Spleen (tissue), 11 donors: ENCODE measurements around the gene FAM210A. TPM values are rescaled to one million over a fixed set of nuclear protein-coding genes. Genes with fewer than 3 reads are reported as not detected.

Experiments
- DNase-seq: peaks from one replicate; pipeline ENCODE4 v3.0.0-alpha.2; 2020
- H3K27ac ChIP-seq, 8 donors: fragments of 200-600 bp; sonication (generic) in 7 of 8; 1 replicate in 4 of 8; 2 replicates in 4 of 8; pipeline versions ENCODE4 v1.5.0 to v1.8.0; 2016 to 2021; ENCODE audit warnings: inconsistent platforms in 4 of 8, mild to moderate bottlenecking in 4 of 8, moderate library complexity in 1 of 8
- H3K27me3 ChIP-seq, 7 donors: fragments of 200-600 bp; sonication (generic) in 6 of 7; replicated peaks in 1 of 7; 1 replicate in 4 of 7; 2 replicates in 3 of 7; pipeline versions ENCODE4 v1.5.0 to v1.8.0; 2016 to 2021; ENCODE audit warnings: inconsistent platforms in 3 of 7, mild to moderate bottlenecking in 1 of 7
- H3K36me3 ChIP-seq, 6 donors: fragments of 200-600 bp; sonication (generic) in 5 of 6; 1 replicate in 4 of 6; 2 replicates in 2 of 6; pipeline versions ENCODE4 v1.5.0 to v1.8.0; 2016 to 2021; ENCODE audit warnings: inconsistent platforms in 2 of 6
- H3K4me1 ChIP-seq, 6 donors: fragments of 200-600 bp; sonication (generic) in 5 of 6; 1 replicate in 3 of 6; 2 replicates in 3 of 6; pipeline versions ENCODE4 v1.5.0 to v1.8.0; 2016 to 2021; ENCODE audit warnings: inconsistent platforms in 3 of 6
- H3K4me3 ChIP-seq, 8 donors: fragments of 200-600 bp; sonication (generic) in 7 of 8; 1 replicate in 4 of 8; 2 replicates in 4 of 8; pipeline versions ENCODE4 v1.5.0 to v1.8.0; 2016 to 2021; ENCODE audit warnings: inconsistent platforms in 4 of 8, mild to moderate bottlenecking in 4 of 8, moderate library complexity in 2 of 8
- H3K9me3 ChIP-seq, 8 donors: fragments of 200-600 bp; sonication (generic) in 7 of 8; 1 replicate in 4 of 8; 2 replicates in 4 of 8; pipeline versions ENCODE4 v1.5.0 to v1.8.0; 2016 to 2021; ENCODE audit warnings: inconsistent platforms in 4 of 8
- POLR2A ChIP-seq, 3 donors: fragments of 450-650 bp; IDR thresholded peaks; one replicate each; pipeline ENCODE4 v1.5.1; 2017; ENCODE audit warnings: antibody characterized with exemption in 3 of 3, mild to moderate bottlenecking in 1 of 3
- POLR2AphosphoS5 ChIP-seq, 3 donors: sonication (generic); formaldehyde crosslinking; IDR thresholded peaks; one replicate each; pipeline ENCODE4 v1.5.1; 2017; ENCODE audit warnings: antibody characterized with exemption in 3 of 3
- WGBS, 5 donors: extraction: QIAGEN DNeasy Blood & Tissue Kit in 3 of 5; methylation state at CpG; one replicate each; pipeline versions ENCODE4 v1.1.5 to v1.1.7; 2013 to 2018; 5-methylcytosine and 5-hydroxymethylcytosine counted together
- intact Hi-C: fragments of 100-400 bp; cut with DNase I; formaldehyde crosslinking; loops from one replicate; pipeline ENCODE4 v1.15.0; 2023; ENCODE audit warnings: low total_unique reads
- polyA plus RNA-seq, 3 donors: library from polyadenylated mRNA; stranded (reverse); fragments of 200-250 nt; gene quantifications; one replicate each; pipeline ENCODE4 v1.2.1, GENCODE V29; 2013
- total RNA-seq, 7 donors: library from RNA; depleted of rRNA in 3 of 7; stranded (reverse); fragments of >200 nt in 3 of 7; fragmentation: NEBNext Ultra II Directional in 4 of 7; extraction: Animal tissue kit (Norgen Biotek cat#: 25700) in 4 of 7; gene quantifications; one replicate each; pipeline versions ENCODE4 v1.1.0 to v1.2.1, GENCODE V29; 2016 to 2021
- TF ChIP-seq, protein P1 (sequence below), 11 experiments: fragments of 200-600 bp in 7 of 11; fragments of 450-650 bp in 4 of 11; sonication (generic) in 4 of 11; IDR thresholded peaks in 8 of 11; conservative IDR thresholded peaks in 3 of 11; 1 replicate in 7 of 11; 2 replicates in 4 of 11; pipeline versions ENCODE4 v1.4.0 to v1.8.0; 2016 to 2021; ENCODE audit warnings: antibody characterized with exemption in 11 of 11, inconsistent platforms in 4 of 11, mild to moderate bottlenecking in 1 of 11
- donor health status: healthy with polysubstance abuse.
- donor health status: DM: no; HTN: no; CAD: no; lungs with moderate emphysema.
- donor health status: DM: no; HTN: no; CAD: no.
- donor health status: Bipolar disorder and iron deficiency.
- donor health status: healthy.
- donor health status: DM: no; HTN: no; CAD: no.
- donor health status: DM: yes; HTN: yes; CAD: no.

The FAM210A gene
- total and polyA plus RNA-seq, 10 donors = 2.7 to 16.2 (median 8.7) TPM

DNA sequence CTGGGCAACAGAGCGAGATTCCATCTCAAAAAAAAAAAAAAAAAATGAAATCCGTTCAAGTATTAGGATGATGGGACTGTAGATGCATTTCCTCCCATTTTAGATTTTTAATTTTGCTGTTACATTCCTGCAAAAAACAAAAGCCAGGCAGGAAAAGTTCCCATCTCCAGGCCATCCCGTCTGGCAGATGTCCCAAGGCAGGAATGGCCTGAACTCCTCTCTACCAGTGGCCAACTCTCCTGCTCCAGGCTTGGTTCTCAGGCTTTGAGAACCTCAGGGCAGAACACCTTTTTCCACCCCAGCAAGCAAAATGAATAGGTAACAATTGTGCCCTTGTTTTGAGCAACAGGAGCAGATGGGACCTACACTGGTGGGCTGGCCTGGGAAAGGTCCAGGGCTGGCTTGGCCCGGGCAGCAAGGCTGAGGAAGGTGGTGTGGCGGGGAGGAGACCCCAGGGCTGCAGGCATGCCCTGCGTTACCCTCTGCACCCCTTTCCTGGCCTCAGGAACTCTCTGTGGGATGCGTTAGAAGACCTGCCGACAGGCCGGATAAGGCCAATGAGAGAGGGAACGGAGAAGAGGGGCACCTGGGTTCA lies 86.0 kb downstream of the FAM210A start:
- peaks cover 0 to 10% (median 0%) of the 10 kb centered on the region in 7 donors for H3K27me3 ChIP-seq
- H3K27ac ChIP-seq = no peak overlapping the region
- intact Hi-C loops = no loop called here
- H3K9me3 ChIP-seq = no peaks in the 10 kb centered on the region
- WGBS, 5 donors = 81 to 88% (median 83%) methylated on average over 10 of the region's 10 CpGs
- H3K4me1 ChIP-seq = peaks cover 0 to 21% (median 2%) of the 10 kb centered on the region in 6 donors
- DNase-seq = no peak
- H3K36me3 ChIP-seq = peaks cover 0 to 12% (median 8%) of the 10 kb centered on the region in 6 donors
- TF ChIP-seq, protein P1, sequence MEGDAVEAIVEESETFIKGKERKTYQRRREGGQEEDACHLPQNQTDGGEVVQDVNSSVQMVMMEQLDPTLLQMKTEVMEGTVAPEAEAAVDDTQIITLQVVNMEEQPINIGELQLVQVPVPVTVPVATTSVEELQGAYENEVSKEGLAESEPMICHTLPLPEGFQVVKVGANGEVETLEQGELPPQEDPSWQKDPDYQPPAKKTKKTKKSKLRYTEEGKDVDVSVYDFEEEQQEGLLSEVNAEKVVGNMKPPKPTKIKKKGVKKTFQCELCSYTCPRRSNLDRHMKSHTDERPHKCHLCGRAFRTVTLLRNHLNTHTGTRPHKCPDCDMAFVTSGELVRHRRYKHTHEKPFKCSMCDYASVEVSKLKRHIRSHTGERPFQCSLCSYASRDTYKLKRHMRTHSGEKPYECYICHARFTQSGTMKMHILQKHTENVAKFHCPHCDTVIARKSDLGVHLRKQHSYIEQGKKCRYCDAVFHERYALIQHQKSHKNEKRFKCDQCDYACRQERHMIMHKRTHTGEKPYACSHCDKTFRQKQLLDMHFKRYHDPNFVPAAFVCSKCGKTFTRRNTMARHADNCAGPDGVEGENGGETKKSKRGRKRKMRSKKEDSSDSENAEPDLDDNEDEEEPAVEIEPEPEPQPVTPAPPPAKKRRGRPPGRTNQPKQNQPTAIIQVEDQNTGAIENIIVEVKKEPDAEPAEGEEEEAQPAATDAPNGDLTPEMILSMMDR (IDR thresholded peaks at IDR 0.05 in 8 of 11, conservative IDR thresholded peaks at IDR 0.05 in 3 of 11) = no peak
- TF ChIP-seq POLR2AphosphoS5 (IDR thresholded peaks at IDR 0.05) = no peak
- no peak for TF ChIP-seq POLR2A (IDR thresholded peaks at IDR 0.05)
- H3K4me3 ChIP-seq = no peak overlapping the region

DNA sequence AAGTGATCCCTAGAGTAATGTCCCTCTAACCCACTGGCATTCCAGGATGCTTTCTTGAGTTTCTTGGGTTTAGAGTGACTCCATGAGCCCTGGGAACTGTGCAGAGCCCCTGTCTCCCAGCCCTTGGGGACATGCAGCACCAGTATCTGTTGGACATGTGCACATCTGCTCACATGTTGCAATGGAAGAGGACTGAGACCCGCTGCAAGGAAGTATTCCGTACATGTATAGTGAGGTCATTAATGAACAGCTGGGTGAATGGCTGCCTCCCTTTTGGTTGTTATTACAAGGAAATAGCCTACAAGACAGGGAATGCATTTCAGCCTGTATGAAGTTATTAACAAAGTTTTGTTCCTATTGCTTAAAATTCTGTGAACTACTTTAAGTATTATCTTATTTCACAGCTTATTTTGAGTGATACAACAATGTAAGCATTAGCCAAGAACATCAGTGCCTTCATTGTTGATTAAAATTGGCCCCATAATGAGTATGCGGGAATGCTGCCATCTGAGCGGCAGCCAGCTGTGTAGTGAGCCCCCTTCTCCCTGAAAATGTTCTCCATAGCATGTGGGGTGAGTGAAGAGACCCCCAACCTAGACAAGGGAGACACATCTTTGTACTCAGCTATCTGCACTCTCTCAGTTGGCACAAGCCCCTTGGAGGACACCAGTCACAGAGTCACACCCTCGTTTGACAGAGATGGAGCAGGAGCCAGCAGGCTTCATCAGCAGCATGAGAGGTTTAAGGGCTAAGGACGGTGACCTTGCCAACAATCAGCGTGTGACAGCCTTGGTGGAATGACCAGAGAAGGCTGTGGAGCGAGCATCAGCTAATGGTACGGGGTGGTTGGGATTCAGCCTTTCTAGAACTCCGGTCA lies 87.4 kb downstream of the FAM210A start:
- Histone ChIP-seq H3K27ac (no peak overlapping the region), H3K36me3 (peaks cover 0 to 4% (median 0%) of the 10 kb centered on the region in 6 donors), H3K9me3 (no peaks in the 10 kb centered on the region), H3K4me1 (peaks cover 0 to 21% (median 2%) of the 10 kb centered on the region in 6 donors), H3K4me3 (no peak overlapping the region), H3K27me3 (peaks cover 0 to 10% (median 0%) of the 10 kb centered on the region in 7 donors)
- intact Hi-C loops = no loop called here
- DNase-seq = no peak
- WGBS, 5 donors = 89 to 95% (median 94%) methylated on average over 10 of the region's 10 CpGs
- TF ChIP-seq POLR2AphosphoS5 (IDR thresholded peaks at IDR 0.05) (no peak), POLR2A (IDR thresholded peaks at IDR 0.05) (no peak)
- TF ChIP-seq, protein P1 (IDR thresholded peaks at IDR 0.05 in 8 of 11, conservative IDR thresholded peaks at IDR 0.05 in 3 of 11) = no peak

DNA sequence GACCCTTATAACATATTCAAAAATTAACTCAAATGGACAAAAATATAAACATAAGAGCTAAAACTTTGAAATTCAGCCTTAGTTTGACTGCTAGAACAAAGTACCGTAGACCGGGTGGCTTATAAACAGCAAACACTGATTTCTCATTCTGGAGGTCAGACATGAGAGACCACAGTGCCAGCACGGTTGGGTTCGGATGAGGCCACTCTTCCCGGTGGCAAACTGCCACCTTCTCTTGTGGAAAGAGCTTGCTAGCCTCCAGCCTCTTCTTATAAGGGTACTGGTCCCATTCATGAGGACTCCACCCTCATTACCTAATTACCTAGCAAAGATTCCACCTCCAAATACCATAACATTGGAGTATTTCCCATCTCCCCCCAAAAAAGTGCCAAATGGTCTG lies 91.3 kb downstream of the FAM210A start:
- intact Hi-C loops = no loop called here
- no peak overlapping the region for H3K4me3 ChIP-seq
- WGBS, 5 donors = 79 to 93% (median 92%) methylated on average over 5 of the region's 5 CpGs
- no peak overlapping the region for H3K27ac ChIP-seq
- DNase-seq = no peak
- H3K4me1 ChIP-seq = peaks cover 0 to 4% (median 2%) of the 10 kb centered on the region in 6 donors
- peaks cover 0 to 11% (median 0%) of the 10 kb centered on the region in 6 donors for H3K36me3 ChIP-seq
- H3K27me3 ChIP-seq = no peaks in the 10 kb centered on the region
- TF ChIP-seq POLR2A (IDR thresholded peaks at IDR 0.05) = no peak
- TF ChIP-seq, protein P1 (IDR thresholded peaks at IDR 0.05 in 8 of 11, conservative IDR thresholded peaks at IDR 0.05 in 3 of 11) = no peak
- TF ChIP-seq POLR2AphosphoS5 (IDR thresholded peaks at IDR 0.05) = no peak
- H3K9me3 ChIP-seq = peaks cover 0 to 12% (median 2%) of the 10 kb centered on the region in 8 donors

DNA sequence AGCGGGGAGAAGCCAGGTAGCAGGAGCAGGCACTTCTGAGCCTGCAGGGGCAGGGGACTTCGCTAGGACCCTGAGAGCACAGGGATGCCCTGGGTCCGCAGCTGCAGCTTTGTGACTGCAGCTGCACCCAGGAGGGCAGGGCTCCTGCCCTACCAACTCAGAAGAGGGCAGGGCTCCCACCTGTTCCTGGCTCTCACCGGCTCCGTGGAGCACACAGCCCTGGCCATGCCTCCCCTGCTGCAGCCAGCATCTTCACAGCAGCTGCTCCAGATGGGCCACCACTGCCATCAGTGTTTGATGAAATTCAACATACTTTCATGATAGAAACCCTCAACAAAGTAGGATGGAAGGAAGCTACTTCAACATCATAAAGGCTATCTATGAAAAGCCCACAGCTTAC lies 92.7 kb downstream of the FAM210A start:
- H3K4me3 ChIP-seq = no peak overlapping the region
- intact Hi-C loops = loop anchor here (5.0 kb wide), 1 partner anchor 76 kb away; no protein-coding TSS in a partner anchor
- TF ChIP-seq, protein P1 (IDR thresholded peaks at IDR 0.05 in 8 of 11, conservative IDR thresholded peaks at IDR 0.05 in 3 of 11) = no peak
- TF ChIP-seq POLR2AphosphoS5 (IDR thresholded peaks at IDR 0.05) (no peak), POLR2A (IDR thresholded peaks at IDR 0.05) (no peak)
- H3K4me1 ChIP-seq = peaks cover 0 to 16% (median 9%) of the 10 kb centered on the region in 6 donors
- no peak overlapping the region for H3K27ac ChIP-seq
- no peaks in the 10 kb centered on the region for H3K27me3 ChIP-seq
- no peak for DNase-seq
- peaks cover 0 to 11% (median 0%) of the 10 kb centered on the region in 6 donors for H3K36me3 ChIP-seq
- peaks cover 0 to 12% (median 2%) of the 10 kb centered on the region in 8 donors for H3K9me3 ChIP-seq
- WGBS, 5 donors = 85 to 96% (median 95%) methylated on average over 5 of the region's 5 CpGs
